Tongue (tissue), 2 donors: Measurements from ENCODE around the gene LDLRAD4. TPM values are rescaled to one million over a fixed set of nuclear protein-coding genes. Genes with fewer than 3 reads are reported as not detected.

Experiments used
- DNase-seq: peaks from one replicate; pipeline ENCODE4 v3.0.0-alpha.2; 2015
- total RNA-seq: library from RNA; depleted of rRNA; stranded (reverse); fragments of >200 nt; gene quantifications from one replicate; pipeline ENCODE4 v1.2.3, GENCODE V29; 2014

LDLRAD4 gene
- total RNA-seq, 1 donor from 2014 or later, result 36.7 TPM

DNA sequence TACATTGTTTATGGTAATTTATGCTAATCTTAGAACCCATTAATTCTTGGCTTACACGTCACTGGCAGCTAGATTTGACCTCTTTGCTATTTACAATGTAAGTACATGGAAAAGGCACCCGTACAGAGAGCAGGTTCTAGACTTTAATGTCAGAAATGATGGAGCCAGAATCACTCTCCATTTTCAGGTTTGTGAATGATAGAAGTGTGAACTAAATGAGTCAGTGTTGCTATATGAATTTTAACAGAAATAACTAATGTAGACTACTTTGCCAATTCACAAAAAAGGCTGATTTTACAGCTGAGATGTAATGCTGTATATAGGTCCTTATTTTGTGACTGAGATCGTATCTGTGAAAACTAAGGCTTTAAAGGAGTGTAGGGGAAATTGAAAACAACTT, 214.6 kb downstream of the LDLRAD4 start:
- DNase-seq, result no peak

GRCh38 chr18:13433685-13434084, 215.1 kb downstream of the LDLRAD4 start:
- no peak for DNase-seq

GRCh38 chr18:13434854-13435253, 216.3 kb downstream of the LDLRAD4 start:
- DNase-seq, result no peak

DNA sequence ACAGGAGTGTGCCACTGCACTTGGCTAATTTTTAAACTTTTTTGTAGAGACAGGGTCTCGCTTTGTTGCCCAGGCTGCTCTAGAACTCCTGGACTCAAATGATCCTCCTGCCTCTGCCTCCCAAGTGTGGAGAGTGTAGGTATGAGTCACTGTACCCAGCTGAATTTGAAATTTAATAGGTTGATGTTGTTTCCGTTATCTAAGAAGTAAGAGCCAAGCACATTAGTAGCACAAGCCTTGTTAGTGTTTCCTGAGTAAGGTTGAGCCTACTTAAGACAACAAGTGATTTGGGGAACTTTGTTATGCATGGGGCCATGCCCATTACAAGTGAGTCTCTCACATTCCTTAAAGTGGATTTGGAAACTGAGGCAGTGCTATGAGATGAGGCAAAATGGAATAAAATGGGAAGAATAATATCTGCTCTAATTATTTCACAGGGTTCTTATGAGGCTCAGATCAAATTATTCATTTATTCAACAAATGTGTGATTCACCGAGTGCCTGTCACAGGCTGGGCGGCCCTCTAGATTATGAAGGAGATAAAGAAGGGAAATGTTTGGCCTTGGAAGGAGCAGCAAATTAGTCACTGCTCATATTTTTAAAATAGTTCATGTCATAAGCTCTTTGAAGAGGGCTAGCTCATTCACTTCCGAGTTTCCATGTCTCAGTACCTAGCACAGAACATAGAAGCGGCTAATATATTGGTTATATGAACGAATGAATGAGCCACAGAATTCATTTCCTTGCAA, 217.2 kb downstream of the LDLRAD4 start:
- DNase-seq, result no peak

GRCh38 chr18:13436576-13436975, 218.0 kb downstream of the LDLRAD4 start:
- peak; percentile 74 for DNase-seq

- DNase-seq, result no peak
Observed at GRCh38 chr18:13437034-13437433, 218.5 kb downstream of the LDLRAD4 start.

GRCh38 chr18:13437796-13438506, 219.4 kb downstream of the LDLRAD4 start:
- no peak for DNase-seq

DNA sequence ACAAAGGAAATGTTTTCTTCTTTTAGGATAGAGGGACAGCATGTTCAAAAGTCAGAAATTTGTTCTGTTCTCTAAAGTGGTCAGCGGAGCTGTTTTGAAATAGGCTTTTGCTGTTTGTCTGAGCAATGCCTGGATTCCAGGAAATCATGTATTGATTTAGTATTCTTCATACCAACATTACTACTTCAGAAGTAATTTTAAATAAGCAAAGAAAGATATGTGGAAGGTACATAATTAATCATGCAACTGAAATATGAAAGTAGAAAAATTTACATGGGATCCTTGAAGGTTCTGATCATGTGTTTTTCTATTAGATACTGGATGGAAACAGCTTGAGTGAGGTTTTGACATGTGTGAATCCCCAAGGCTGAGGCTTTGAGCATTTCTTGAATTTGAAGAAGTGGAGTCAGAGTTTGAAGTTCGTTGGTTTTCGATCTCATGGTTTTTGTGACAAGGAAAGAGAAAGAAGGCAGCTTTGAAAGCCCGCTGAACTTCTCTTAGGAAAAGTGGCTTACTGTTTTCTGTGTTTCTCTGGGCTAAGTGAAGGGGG, 220.0 kb downstream of the LDLRAD4 start:
- DNase-seq, result no peak

DNA sequence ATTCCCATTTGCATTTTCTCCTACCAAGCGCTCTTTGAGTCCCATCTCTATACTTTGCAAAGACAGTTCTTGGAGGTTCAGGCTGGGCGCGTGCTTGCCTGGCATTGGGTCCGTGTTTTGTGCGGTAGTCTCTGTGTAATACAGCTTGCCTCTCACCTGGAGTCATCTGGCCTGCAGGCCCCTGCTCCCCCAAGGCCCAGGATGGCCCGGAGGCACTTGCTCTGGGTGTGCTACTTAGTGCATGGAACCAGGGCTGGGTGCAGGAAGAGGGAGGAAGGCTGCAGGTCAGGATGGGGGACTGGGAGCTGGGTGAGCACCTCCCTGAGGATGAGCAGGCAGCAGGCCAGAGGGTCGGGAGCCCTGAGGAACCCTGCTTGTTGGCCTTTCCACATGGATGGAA, 220.9 kb downstream of the LDLRAD4 start:
- no peak for DNase-seq

DNA sequence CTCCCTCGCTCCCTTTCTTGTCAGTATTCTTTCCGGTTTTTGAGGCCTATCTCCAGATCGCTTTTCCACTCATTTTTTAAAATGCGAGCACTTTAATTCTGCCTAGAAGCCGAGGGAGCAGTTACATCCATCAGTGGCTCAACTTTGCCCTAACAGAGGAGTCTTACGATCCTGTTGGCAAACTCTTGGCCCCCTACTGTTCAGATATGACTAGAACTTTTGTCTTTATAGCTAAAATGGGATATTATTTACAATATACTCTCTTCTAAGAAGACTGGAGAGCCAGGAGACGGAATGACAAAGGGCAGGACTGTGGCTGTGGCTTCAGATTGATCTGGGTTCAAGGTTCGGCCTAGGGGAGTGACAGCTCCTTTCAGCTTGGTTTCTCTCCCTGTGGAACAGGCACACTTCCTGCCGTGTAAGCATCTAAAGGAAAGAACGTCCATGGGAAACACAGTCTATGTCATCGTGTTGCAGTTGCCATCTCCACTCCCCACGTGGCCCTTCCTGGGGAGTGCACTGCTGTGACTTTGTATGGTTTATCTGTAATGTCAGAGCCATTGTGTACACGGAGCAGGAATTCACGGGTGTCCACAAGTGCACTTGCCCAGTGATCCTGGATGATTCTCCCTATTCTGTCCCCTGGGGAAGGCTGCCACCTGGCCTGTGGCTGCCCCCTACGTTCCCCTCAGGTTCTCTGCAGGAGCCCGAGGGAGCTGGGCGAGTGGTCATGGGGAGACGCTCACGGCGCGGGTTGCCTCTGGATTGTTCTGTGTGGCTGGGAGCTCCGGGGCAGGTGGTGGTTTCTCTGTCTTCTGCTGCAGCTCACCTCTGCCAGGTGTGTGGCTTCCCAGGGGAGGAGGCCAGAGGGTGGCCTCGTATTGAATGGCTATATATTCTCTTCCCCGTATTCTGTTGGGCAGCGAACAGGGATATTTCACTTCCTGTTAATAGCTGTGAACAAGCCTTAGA, 222.0 kb downstream of the LDLRAD4 start:
- DNase-seq, result no peak

- DNase-seq, result no peak
Observed at GRCh38 chr18:13441736-13442135, 223.2 kb downstream of the LDLRAD4 start.

DNA sequence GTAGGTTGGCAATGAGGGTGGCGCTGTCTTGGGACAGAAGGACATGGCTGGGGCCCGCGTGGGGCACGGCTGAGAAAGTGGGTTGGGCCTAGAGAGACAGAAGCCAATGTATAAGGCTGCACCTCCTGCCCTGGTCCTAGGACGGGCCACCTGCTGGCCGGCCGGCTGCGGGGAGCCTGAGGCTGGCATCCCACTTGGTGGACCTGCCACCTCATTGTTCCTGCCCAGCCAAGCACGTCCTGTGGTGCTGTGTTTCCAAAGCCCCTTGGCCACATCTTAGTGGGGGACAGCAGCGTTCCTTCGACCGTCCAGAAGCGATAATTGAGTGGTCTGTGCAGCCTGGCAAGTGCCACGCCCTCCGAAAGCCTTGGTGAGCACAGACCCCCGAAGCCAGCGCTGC, 223.9 kb downstream of the LDLRAD4 start:
- no peak for DNase-seq

DNA sequence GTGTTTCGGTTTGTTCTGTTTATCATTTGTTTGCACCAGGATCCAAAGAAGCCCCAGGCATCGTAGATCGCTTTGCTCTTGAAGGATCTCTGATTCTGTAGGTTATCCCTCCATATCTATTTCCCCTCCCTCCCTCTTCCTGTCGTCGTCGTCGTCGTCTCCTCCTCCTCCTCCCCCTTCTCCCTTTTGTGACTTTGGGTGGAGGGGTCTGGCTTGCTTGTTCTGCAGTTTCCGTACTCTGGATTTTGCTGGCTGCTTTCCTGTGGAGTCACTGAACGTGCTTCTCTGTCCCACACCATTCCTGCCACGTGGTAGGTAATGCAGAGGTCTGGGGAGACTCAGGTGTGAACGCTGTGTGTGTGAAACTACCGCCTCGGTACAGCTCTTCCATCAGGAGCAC, 225.0 kb downstream of the LDLRAD4 start:
- no peak for DNase-seq

DNA sequence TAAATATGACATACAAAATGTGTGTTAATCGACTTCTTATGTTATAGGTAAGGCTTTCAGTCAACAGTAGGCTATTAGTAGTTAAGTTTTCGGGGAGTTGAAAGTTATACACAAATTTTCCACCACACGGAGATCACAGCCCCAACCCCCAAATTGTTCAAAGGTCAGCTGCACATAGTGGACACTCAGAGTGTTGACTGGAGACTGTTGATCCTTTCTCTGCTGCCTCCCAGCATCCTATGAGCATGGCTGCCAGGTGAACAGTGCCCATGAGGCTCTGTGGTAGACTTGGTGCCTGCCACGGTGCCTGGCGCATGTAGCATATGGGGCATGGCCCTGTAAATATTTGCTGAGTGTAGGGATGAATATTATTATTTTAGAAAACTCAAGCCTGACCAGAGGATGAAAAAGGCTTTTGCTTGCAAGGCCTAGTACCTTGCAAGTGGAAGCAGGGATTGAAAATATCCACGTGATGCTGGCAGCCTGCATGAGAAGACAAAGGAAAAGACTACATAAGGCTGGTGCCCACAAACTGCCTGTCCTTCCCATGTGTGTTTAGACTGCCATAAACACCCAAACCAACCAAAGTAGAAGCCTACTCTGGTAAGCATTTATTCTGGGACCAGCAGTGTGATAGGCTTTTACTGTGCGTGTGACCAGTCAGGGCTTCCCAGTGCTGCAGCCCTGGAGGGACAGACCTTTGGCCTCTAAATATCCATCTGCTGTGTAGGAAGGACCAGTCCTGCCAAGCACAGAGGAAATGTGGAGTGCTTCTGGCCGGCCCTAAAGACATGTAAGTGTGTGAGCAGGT, 226.1 kb downstream of the LDLRAD4 start:
- no peak for DNase-seq

GRCh38 chr18:13445241-13445897, 226.8 kb downstream of the LDLRAD4 start:
- DNase-seq, result no peak

GRCh38 chr18:13446024-13446423, 227.5 kb downstream of the LDLRAD4 start:
- no peak for DNase-seq

- DNase-seq, result peak; percentile 53
Observed at GRCh38 chr18:13446610-13447461, 228.3 kb downstream of the LDLRAD4 start.

DNA sequence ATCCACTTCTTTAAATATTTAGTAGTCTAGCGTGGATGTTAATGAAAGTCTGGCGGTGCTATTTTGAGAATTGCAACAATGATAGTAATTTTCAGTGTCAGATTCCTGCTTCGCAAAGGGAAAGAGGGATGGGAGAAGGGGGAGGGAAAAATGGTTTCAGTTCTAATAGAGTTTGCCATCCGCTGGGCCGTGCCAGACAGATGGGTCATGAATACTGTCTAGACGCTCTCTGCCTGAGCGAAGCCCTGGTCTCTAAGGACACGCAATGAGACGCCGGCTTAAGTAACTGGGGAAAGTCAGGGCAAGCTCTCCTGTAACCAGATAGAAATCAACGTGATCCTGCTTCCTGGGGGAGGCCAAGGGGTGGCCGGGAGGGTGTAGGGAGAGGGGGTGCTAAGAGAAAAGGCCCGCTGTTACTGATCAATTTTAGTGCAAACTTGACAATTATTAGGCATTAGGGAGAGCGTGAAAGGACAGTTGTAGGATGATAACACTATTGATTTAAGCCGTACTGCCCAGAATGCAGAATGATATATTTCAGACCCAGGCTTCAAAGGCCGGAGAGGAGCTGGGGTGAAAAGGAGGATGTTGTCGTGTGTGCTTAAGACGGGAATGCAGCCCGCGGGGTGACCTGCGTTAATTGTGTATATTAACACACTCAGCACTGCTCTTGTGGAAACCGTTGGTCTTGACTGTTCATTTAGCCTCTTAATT, 229.2 kb downstream of the LDLRAD4 start:
- DNase-seq, result peak; percentile 82

- DNase-seq, result no peak
Observed at GRCh38 chr18:13448335-13448795, 229.8 kb downstream of the LDLRAD4 start.
